GM12873 (cell line): ENCODE data around the gene PSAP.

Experiments used
- CTCF ChIP-seq: IDR thresholded peaks from 2 replicates; pipeline ENCODE4 v1.5.1; 2012; ENCODE audit warnings: low read depth, mild to moderate bottlenecking, moderate library complexity, low read length, control low read depth; ENCODE audit not compliant: insufficient read depth; ENCODE audit errors: missing control alignments

PSAP gene

GRCh38 chr10:71805776-71806703 lies 45.0 kb downstream of the PSAP start:
- TF ChIP-seq CTCF: no peak

DNA sequence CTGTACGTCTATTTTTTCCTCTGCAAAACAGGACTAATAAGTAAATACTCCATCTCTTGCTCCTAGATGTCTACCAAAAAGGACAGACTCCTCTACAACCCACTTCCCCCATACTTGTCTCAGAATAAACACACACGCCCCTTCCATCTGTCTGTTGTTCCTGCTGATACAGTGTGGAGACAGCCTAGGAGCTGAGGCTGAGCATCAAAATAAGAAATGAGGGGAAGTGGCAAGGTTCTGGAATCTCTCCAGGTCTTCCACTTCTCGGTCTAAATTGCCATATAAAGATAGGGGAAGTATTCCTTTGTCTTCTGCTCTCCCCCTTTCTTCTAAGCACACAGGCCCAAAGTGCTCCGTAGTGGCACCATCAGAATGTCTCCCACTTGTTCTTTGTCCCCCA lies 47.0 kb downstream of the PSAP start:
- no peak for TF ChIP-seq CTCF

DNA sequence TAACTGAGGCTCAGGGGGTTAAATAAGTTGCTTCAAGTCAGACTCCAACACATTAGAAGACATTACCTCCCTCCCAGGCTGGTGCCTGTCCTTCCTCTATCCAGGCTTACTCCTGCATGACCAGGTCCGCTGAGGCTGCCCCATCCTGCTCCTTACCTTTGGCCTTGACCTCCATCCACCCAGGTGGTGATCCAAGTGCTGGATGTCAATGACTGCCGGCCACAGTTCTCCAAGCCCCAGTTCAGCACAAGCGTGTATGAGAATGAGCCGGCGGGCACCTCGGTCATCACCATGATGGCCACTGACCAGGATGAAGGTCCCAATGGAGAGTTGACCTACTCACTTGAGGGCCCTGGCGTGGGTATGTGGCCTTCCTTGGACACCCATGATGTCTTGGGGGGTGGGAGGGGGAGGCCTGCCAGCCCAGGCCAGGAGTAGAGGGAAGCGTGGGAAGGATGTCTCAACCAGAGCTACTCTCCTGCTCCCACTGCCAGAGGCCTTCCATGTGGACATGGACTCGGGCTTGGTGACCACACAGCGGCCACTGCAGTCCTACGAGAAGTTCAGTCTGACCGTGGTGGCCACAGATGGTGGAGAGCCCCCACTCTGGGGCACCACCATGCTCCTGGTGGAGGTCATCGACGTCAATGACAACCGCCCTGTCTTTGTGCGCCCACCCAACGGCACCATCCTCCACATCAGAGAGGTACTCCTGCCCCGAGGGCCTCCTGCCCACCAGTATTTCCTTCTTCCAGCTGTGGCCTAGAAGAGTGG lies 48.1 kb downstream of the PSAP start:
- no peak for TF ChIP-seq CTCF

- TF ChIP-seq CTCF: no peak
Observed at GRCh38 chr10:71802235-71802634, 48.8 kb downstream of the PSAP start.

GRCh38 chr10:71801361-71801760 lies 49.7 kb downstream of the PSAP start:
- no peak for TF ChIP-seq CTCF

DNA sequence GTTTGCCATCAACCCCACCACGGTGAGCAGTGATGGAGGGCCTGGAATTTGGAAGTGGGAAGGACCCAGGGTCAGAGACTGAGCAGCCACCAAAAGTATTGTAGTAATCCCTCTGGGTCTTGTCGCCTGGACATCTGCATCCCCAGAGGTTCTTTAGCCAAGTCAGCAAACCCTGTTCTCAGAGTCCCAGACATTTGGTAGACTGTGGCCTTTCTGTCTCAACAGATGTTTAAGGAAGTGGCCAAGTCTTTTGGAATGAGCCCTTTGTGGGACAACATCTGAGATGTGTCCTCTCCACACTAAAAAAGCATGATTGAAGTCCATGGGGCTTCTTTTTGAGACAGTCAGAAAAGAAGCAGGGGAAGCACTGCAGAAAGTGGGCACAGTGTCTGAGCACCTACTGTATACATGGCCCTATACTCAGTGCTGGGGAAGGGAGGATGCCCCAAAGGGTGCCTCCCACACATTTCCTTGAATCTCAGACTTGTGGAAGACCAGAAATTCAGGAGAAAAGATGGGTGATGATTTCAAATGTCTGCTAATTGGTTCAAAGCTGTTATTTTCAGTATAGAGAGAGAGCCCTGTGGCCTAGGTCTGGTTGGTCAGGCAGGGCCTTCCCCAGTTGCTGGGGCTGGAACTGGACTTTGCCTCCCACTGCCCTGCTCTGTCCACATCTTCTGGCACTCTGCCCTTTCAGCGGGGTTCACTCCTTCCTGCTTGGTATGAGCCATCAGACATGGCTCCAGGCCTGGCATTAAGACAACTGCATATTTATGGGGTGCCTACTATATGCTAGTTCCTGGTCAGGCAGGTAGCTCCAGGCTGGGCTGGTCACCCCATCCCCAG lies 51.2 kb downstream of the PSAP start:
- TF ChIP-seq CTCF: no peak
